Measurements from ENCODE around the gene KLK1.
"Not testable (repeated sequence)": the region's sequence is repeated elsewhere in the genome, so short reads cannot be mapped to it uniquely, and the experiment has no call there.

The KLK1 gene

GRCh38 chr19:50793558-50794065 lies 30.0 kb downstream of the KLK1 start:
- ATAC-seq (no peak), DNase-seq (no peak)
- Mint-ChIP-seq H3K4me3 (no peak overlapping the region), H3K27ac (no peak overlapping the region), H3K27me3 (no peaks in the 10 kb centered on the region), H3K9me3 (no peaks in the 10 kb centered on the region), H3K4me1 (peaks cover 26% of the 10 kb centered on the region)

GRCh38 chr19:50792272-50793250 lies 31.0 kb downstream of the KLK1 start:
- Mint-ChIP-seq H3K27ac (peak overlapping the region in 1 of 2 donors; percentile 68), H3K9me3 (no peaks in the 10 kb centered on the region), H3K27me3 (no peaks in the 10 kb centered on the region), H3K4me1 (peaks cover 19% of the 10 kb centered on the region), H3K4me3 (no peak overlapping the region)
- DNase-seq (no peak), ATAC-seq (peak; percentile 6)

GRCh38 chr19:50791594-50792271 lies 31.9 kb downstream of the KLK1 start:
- Mint-ChIP-seq H3K27ac (no peak overlapping the region), H3K4me1 (peaks cover 13% of the 10 kb centered on the region), H3K9me3 (no peaks in the 10 kb centered on the region), H3K4me3 (no peak overlapping the region), H3K27me3 (no peaks in the 10 kb centered on the region)
- no peak for DNase-seq
- peak; percentile 0 for ATAC-seq

- no peaks in the 10 kb centered on the region for H3K27me3 Mint-ChIP-seq
- no peaks in the 10 kb centered on the region for H3K9me3 Mint-ChIP-seq
- DNase-seq: no peak
- peaks cover 13% of the 10 kb centered on the region for H3K4me1 Mint-ChIP-seq
- no peak overlapping the region for H3K4me3 Mint-ChIP-seq
- H3K27ac Mint-ChIP-seq: peak overlapping the region in 1 of 2 donors; percentile 31
- no peak for ATAC-seq
Measured at GRCh38 chr19:50790922-50791467, 32.6 kb downstream of the KLK1 start.

GRCh38 chr19:50790396-50790795 lies 33.2 kb downstream of the KLK1 start, which contains the start of gene ACP4:
ACP4 (plus strand) TSS chr19:50790415; CDS start chr19:50790415, 0 bp downstream.
- ATAC-seq: no peak
- H3K4me1 Mint-ChIP-seq: peaks cover 13% of the 10 kb centered on the region
- no peaks in the 10 kb centered on the region for H3K27me3 Mint-ChIP-seq
- peak within 1 kb of the TSS in 1 of 2 donors; percentile 65 for H3K27ac Mint-ChIP-seq
- no peak for DNase-seq
- no peaks in the 10 kb centered on the region for H3K9me3 Mint-ChIP-seq
- no peak within 1 kb of the TSS for H3K4me3 Mint-ChIP-seq

GRCh38 chr19:50785329-50785728 lies 38.3 kb downstream of the KLK1 start:
- peaks cover 33% of the 10 kb centered on the region for H3K27me3 Mint-ChIP-seq
- peaks cover 6% of the 10 kb centered on the region for H3K4me1 Mint-ChIP-seq
- H3K27ac Mint-ChIP-seq: peak overlapping the region in 1 of 2 donors; percentile 55
- H3K4me3 Mint-ChIP-seq: no peak overlapping the region
- DNase-seq (no peak), ATAC-seq (no peak)
- H3K9me3 Mint-ChIP-seq: no peaks in the 10 kb centered on the region

- ATAC-seq (peak; percentile 18), DNase-seq (no peak)
- Mint-ChIP-seq H3K4me3 (no peak overlapping the region), H3K27me3 (peaks cover 40% of the 10 kb centered on the region), H3K9me3 (no peaks in the 10 kb centered on the region), H3K27ac (peak overlapping the region in 1 of 2 donors; percentile 35), H3K4me1 (peaks cover 11% of the 10 kb centered on the region)
Measured at GRCh38 chr19:50784710-50785109, 38.9 kb downstream of the KLK1 start.

GRCh38 chr19:50783848-50784152 lies 39.8 kb downstream of the KLK1 start:
- Mint-ChIP-seq H3K4me1 (peaks cover 12% of the 10 kb centered on the region), H3K27me3 (peaks cover 49% of the 10 kb centered on the region)
- not testable (repeated sequence) for H3K9me3 Mint-ChIP-seq, H3K27ac Mint-ChIP-seq, ATAC-seq, DNase-seq, H3K4me3 Mint-ChIP-seq

GRCh38 chr19:50780753-50781435 lies 42.7 kb downstream of the KLK1 start:
- no peak for DNase-seq
- Mint-ChIP-seq H3K27ac (no peak overlapping the region), H3K4me3 (no peak overlapping the region), H3K27me3 (peaks cover 74% of the 10 kb centered on the region), H3K4me1 (peaks cover 24% of the 10 kb centered on the region), H3K9me3 (no peaks in the 10 kb centered on the region)
- no peak for ATAC-seq

GRCh38 chr19:50779504-50780457 lies 43.8 kb downstream of the KLK1 start:
- ATAC-seq: no peak
- Mint-ChIP-seq H3K27ac (no peak overlapping the region), H3K27me3 (peaks cover 85% of the 10 kb centered on the region), H3K9me3 (no peaks in the 10 kb centered on the region), H3K4me3 (no peak overlapping the region), H3K4me1 (peaks cover 24% of the 10 kb centered on the region)
- DNase-seq: no peak

GRCh38 chr19:50778906-50779430 lies 44.6 kb downstream of the KLK1 start:
- DNase-seq: no peak
- Mint-ChIP-seq H3K27me3 (peaks cover 93% of the 10 kb centered on the region), H3K4me1 (peaks cover 24% of the 10 kb centered on the region), H3K27ac (no peak overlapping the region), H3K9me3 (no peaks in the 10 kb centered on the region), H3K4me3 (no peak overlapping the region)
- no peak for ATAC-seq

- Mint-ChIP-seq H3K4me3 (no peak overlapping the region), H3K27me3 (peaks cover 93% of the 10 kb centered on the region), H3K4me1 (peaks cover 17% of the 10 kb centered on the region), H3K9me3 (no peaks in the 10 kb centered on the region), H3K27ac (no peak overlapping the region)
- ATAC-seq: no peak
- DNase-seq: no peak
Measured at GRCh38 chr19:50777830-50778303, 45.7 kb downstream of the KLK1 start.

GRCh38 chr19:50777261-50777660 lies 46.3 kb downstream of the KLK1 start:
- peaks cover 87% of the 10 kb centered on the region for H3K27me3 Mint-ChIP-seq
- DNase-seq (no peak), ATAC-seq (no peak)
- no peaks in the 10 kb centered on the region for H3K9me3 Mint-ChIP-seq
- no peak overlapping the region for H3K27ac Mint-ChIP-seq
- no peak overlapping the region for H3K4me3 Mint-ChIP-seq
- H3K4me1 Mint-ChIP-seq: peaks cover 17% of the 10 kb centered on the region

GRCh38 chr19:50776131-50776530 lies 47.5 kb downstream of the KLK1 start:
- ATAC-seq (no peak), DNase-seq (no peak)
- Mint-ChIP-seq H3K27me3 (peaks cover 76% of the 10 kb centered on the region), H3K9me3 (no peaks in the 10 kb centered on the region), H3K27ac (no peak overlapping the region), H3K4me1 (peaks cover 17% of the 10 kb centered on the region), H3K4me3 (no peak overlapping the region)

Data from stimulated activated naive CD8-positive, alpha-beta T cell treated with anti-CD3 and anti-CD28 coated beads, Interleukin-15, amount 100 ng/mL, for 72 hours (primary cell).